GM18502 (cell line): ENCODE data around the gene DAB2IP.
"Not testable (repeated sequence)": the region's sequence is repeated elsewhere in the genome, so short reads cannot be mapped to it uniquely, and the experiment has no call there.

Experiments
- ATAC-seq: cut with Tn5 transposase; IDR thresholded peaks from one replicate; pipeline ENCODE4 v1.9.1; 2021; ENCODE audit warnings: mild to moderate bottlenecking; ENCODE audit not compliant: unreplicated experiment, poor library complexity

The DAB2IP gene

DNA sequence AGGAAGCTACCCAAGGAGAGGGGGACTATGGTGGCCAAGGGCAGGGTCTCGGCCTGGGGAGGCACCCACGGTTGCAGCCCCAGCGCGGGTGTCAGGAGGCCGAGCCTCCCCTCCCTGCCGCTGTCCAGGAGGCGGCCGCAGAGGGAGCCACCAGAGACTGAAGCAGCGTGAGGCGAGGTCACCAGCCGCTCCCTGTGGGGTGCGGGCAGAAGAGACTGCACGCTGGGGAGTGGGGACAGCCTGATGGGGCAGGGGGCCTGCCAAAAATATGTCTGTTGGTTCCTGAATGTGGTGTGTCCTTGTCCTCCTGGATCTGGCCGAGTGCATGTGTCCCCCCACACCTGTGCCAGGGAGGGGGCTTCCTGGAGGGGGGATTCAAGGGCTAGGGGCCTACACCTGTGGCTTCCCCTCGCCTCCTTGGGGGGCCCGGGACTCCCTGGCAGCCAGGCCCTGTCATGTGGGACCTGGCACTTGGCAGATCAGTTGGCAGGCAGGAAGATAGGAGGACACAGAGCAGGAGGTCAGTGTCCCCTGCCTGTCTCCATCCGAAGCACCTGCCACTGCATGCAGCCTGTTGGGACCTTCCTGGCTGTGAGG, 131.2 kb downstream of the DAB2IP start:
- no peak for ATAC-seq

DNA sequence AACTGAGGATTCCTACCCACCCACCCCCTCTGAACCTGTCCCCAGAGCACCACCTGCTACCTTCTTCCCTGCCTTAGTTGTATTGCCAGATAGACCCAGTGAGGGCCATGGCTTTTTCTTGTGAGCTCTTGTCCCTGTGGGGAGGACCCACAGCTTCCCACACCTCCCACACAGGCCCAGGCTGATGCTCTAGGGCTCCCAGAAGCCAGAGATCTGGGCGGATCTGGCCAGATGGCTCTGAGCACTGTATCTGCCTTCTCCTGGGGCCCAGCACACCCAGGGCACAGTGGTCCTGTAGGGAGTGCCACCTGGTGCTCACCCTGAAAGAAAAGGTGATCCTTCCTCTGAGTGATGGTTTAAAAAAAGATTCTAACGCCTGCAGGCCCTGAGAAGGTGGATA, 131.7 kb downstream of the DAB2IP start:
- ATAC-seq, result no peak

DNA sequence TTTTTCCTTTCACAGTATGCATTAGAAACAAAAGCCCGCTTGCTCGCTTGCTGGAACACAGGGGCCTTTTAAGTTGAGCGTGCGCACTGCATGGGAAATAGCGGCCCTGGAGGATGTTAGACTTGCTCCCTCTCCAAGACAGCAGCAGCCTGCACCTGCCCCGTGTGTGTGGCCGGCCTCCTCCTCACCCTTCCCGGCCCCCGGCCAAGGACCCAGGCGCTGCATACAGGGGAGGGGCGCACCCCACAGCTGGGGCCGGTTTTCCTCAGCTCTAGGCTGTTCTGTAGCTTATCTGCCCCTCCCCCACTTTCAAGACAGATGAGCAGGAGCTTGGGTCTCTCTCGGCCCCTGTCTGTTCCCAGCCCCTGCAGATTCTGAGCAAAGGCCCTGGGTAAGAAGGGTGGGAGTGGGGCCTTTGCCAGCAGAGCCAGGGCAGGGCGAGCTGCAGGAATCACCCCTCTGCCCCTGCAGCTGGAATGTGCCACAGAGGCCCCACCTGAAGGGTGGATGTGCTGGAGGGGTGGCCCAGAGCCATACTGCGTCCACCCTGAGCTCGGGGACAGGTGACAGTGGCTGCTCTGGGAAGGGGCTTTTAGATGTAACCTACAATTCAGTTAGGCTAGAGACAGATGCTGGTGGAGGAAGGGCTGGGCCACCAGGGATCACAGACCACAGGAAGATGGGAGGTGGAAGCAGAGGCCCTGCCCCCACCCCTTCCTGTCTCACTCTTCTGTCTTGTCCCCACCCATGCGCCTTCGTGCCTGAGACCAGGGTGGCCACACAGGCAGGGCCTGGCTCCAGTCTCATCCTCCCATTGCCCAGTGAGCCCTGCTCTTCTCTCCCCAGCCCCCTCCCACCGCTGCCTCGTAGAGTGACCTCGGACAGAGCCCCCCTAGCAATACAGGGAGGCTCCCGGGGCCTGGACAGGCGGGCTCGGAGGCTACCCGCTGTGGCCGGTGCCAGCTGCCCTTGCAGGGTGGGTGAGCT, 132.4 kb downstream of the DAB2IP start:
- ATAC-seq, result no peak

DNA sequence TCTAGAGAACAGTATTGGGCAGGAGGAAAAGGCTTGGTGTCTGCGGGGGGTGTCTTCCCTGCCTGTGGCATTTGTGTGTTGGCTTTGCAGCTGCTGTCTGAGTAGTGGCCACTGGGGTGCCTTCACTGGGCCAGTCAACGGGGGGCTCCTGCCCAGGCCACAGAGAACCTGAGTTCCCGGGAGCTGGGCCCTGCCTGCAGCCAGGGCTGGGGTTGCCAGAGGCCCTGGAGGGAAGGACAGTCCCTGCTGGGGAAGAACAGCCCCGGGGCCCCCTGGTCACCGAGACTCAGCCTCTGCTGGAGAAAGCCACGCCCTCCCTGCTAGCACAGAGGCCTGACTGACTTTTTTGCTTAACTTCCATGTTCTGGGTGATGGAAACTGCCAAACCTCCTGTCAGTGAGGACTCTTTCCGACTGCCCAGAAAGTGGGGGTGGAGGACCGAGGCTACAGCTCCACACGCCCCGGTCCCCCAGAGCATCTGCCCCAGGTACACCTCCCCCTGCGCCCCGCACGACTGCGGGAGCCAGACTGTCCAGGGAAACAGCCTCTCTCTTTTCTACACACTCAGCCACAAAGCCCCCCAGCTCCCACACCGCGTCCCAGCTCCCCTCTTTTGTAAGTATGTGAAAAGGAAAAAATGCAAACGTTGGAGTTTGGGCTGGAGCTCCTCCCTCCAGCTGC, 133.4 kb downstream of the DAB2IP start:
- no peak for ATAC-seq

DNA sequence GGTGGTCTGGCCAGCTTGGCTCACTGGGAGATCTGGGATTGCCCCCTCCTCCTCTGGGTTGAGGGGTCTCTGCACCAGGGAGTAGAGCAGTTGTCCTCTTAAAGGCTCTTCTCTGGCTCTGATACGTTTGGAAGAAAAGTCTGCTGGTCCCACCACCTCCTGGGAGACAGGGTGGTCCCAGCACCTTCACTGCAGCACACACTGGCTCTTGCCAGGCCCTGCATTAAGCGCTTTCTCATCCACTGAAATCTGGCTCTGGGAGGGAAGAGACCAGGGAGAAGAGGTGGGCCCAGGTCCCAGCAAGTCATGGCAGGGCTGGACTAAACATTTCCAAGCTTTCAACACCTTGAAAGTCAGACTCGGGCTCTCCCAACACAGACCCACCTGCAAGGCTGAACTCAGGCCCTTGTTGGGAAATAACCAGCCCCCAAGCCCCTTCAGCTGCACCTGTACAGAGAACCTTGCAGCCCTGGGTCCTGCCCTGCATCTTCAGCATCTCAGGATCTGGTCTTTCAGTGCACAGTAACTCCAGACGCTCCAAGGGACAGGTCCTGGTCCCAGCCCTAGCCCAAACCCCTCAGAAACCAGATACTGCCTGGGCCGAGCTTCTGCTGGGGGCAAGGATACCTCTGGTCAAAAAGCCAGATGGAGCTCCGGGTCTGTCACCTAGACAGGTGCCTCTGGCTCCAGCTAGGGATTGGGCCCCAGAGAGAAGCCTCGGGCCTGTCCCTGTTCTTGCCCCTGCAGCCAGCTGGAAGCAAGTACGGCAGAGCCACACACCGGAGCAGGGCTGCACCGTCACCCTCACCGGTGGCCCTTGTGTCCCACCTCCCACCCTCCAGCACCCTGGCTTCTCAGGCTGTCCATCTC, 134.5 kb downstream of the DAB2IP start:
- no peak for ATAC-seq

DNA sequence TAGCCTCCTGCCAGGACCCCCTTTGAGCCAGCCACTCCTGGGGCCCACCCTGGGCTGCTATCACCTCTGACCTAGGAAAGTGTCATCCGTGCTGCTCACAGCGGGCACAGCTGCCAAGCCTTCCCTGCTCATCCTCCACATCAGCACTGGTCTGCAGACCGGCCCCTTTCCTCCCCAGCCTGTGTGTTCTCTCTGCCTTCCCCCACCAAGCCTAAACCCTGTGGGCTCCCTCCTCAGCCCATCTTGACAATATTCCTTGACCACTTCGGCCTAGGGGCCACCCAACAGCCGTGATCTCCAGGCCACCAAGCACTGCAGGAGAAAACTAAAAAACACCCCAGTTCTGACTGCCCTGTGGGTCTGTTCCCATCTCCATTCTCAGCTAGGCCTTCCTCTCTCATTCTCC, 135.1 kb downstream of the DAB2IP start:
- no peak for ATAC-seq

DNA sequence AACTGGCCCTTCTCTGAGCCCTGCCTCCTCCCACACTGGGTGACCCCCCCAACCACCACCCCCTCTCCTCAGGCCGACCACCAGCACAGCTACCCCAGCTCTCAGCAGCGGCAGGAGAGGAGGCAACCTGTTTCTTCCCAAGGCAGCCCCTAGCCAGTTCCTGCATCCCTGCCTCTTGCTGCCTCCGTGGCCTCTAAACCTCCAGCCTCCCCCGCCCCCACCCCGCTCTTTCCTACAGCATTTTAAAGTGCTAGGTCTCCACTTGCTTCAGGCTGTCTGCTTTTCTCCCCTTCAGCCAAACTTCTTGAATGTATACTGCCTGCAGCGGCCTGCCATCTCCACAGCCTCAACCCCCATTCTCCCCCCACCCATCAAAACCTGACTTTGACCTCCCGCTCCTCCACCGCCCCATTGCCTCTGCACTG, 135.6 kb downstream of the DAB2IP start:
- ATAC-seq, result no peak

DNA sequence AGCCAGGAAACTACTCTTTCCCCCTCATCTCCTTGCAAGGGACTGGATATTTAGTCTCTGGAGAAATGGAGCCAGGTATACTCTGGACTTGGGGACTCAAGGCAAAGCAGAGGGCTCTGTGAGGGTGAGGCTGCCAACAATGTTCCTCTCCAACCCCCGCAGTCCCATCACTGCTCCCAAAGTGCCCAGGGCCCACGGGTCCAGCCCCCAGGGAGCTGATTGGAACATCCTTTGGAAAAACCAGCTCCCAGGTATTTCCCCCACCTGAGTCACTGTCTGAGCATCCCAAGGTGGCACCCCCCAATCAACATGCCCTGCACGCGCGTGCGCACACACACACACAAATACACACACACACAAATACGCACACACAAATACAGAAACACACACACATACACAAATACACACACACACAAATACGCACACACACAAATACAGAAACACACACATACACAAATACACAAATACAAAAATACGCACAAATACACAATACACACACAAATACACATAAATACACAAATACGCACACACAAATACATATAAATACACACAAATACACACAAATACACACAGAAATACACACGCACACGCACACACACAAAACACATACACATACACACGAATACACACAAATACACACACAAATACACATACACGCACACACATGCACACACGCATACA, 137.4 kb downstream of the DAB2IP start:
- no peak for ATAC-seq

DNA sequence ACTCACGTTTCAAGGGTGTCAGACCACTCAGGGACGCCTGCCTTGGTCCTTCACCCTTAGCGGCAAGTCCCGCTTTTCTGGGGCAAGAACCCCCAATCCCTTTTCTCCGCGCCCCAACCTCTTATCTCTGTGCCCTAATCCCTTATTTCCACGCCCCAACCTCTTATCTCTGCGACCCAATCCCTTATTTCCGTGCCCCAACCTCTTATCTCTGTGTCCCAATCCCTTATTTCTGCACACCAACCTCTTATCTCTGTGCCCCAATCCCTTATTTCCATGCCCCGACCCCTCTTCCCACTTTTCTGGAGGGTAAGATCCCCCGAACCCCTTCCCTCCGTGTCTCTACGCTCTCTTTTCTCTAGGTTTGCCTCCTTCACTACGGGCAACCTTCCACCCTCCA, 139.4 kb downstream of the DAB2IP start:
- ATAC-seq, result no peak

DNA sequence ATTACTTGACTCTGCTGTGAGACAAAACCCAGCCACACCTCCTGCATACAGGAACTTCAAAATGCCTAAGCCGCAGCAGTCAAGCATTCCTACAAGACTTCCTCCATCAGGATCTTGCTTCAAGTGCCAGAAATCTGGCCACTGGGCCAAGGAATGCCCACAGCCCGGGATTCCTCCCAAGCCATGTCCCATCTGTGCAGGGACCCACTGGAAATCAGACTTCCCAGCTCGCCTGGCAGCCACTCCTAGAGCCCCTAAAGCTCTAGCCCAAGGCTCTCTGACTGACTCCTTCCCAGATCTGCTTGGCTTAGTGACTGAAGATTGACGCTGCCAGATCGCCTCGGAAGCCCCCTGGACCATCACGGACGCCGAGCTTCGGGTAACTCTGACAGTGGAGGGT, 141.0 kb downstream of the DAB2IP start:
- not testable (repeated sequence) for ATAC-seq

DNA sequence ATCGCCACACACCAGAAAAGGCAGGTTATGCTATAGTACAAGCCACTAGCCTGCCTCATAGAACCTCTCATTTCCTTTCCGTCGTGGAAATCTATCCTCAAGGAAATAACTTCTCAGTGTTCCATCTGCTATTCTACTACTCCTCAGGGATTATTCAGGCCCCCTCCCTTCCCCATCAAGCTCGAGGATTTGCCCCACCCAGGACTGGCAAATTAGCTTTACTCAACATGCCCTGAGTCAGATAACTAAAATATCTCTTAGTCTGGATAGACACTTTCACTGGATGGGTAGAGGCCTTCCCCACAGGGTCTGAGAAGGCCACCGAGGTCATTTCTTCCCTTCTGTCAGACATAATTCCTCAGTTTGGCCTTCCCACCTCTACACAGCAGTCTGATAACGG, 142.9 kb downstream of the DAB2IP start:
- ATAC-seq, result not testable (repeated sequence)

DNA sequence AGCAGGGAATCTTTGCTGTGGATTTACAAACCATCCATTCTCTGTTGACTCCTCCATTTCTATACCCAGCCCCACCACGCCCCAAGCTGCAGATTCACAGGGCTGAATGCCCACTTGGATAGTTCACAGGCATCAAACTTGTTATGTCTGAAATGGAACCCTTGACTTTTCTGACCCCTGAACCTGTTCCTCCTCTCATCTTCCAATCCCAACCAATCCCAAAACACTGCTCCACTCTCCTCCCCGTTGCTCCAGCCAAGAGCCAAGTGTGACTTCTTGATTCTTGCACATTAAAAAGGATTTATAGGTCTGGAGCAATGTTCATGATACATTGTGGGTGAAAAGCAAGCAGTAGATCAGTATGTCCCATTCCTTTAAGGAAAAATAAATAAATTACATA, 145.6 kb downstream of the DAB2IP start:
- no peak for ATAC-seq

DNA sequence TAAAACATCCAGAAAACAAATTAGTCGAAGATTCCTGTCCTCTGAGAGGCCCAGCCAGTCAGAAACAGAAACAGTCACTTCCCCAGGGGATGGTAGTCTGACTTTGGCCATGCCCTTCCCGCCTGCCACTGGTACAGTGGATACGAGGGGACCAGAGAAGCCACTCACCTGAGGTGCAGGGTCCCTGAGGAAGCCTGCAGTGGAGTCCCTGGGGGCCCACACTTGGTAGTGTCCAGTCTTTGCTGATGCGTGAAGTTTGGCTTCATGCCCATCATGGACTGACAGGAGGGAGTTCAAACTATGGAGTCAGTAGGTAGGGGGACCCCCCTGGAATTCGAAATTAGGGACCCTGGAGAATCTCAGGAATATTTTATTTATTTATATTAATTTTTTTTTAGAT, 147.5 kb downstream of the DAB2IP start:
- ATAC-seq, result no peak

DNA sequence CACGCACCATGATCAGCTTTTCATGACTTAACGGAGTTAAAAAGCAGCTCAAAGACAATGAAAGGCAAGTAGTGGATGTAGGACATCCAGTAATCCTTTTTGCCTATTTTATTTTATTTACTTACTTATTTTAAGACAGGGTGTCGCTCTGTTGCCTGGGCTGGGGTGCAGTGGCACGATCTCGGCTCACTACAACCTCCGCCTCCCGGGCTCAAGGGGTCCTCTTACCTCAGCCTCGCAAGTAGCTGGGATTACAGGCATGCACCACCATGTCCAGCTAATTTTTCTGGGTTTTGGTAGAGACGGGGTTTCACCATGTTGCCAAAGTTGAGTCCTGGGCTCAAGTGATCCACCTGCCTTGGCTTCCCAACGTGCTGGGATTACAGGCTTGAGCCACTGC, 148.9 kb downstream of the DAB2IP start:
- no peak for ATAC-seq

DNA sequence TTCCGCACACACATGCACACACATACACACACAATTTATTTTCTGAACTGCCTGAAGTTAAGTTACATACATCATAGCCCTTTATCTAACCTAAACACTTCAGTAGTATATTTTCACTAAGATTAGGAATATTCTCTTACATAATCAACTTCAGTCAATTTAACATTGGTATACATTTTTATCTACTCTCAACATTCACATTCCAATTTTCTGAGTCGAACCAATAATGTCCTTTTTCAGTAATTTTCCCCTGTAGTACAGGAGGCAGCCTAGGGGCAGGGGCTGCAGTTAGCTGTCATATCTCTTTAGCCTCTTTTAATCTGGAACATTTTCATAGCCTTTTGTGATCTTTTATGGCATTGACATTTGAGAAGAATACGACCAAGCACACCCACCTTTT, 150.1 kb downstream of the DAB2IP start:
- no peak for ATAC-seq

DNA sequence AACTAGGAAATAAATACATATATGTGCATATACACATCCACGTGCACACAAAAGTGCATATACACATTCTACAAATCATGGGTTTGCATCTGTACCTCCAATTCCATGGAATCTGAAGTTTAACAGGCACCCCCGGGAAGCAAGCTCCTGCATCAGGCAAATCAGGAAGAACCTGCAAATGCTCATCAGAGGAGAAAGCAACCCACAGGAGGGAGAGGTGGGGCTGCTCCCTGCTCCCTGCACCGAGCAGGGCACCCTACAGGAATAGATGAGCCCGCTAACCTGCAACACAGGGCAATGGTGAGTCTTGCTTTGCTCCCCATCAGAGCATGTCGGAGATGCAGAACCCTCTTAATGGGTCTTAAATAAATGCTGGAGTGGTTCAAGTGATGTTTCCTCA, 151.3 kb downstream of the DAB2IP start:
- ATAC-seq, result no peak

DNA sequence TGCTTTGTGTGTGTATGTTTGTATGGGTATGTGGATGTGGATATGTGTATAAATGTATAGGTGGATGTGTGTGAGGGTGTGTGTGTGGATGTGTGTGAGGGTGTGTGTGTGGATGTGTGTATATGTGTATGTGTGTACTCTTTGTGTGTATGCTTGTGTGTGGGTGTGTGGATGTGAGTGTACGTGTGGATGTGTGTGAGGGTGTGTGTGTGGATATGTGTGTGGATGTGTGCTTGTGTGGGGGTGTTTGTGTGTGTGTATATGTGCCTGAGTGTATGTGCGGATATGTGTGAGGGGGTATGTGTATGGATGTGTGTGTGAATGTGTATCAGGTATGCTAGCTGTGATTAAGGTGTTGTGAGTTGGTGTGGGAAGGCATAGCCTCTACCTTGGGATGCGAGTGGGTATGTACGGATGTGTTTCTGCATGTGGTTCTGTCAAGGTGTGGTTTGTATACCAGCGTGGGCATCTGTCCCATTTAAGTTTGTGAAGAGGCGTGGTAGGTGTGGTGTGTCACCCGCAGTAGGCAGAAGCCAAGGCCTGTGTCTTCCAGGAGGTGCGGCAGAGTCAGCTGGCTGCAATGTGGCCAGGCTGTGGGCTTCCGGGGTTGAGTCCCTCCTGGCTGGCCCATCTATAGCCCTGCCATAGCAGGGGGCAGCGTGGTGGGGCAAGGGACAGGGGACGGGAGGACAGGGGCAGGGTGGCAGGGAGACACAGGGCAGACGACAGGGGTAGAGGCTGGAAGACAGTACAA, 155.8 kb downstream of the DAB2IP start:
- no peak for ATAC-seq

DNA sequence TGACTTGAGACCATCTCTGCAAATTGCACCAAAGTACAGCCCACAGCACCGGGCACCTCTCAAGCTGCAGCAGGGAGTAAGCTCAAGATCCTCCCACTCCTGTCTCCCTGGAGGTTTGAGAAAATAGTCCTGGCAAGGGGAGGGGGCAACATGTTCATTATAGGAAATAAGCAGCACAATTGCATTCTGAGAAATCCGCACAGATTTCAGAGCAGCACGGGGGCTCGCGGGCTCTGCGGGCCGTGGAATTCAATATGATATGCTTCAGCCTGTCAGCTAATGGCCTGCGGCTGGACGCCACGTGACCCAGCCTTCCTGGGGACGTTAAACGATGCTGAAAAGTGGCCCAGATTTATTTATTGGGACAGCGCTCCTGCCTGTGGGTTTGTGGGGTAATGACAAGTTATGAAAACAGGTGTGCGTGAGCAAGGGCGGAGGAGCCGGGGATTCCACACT, 156.4 kb downstream of the DAB2IP start:
- no peak for ATAC-seq

DNA sequence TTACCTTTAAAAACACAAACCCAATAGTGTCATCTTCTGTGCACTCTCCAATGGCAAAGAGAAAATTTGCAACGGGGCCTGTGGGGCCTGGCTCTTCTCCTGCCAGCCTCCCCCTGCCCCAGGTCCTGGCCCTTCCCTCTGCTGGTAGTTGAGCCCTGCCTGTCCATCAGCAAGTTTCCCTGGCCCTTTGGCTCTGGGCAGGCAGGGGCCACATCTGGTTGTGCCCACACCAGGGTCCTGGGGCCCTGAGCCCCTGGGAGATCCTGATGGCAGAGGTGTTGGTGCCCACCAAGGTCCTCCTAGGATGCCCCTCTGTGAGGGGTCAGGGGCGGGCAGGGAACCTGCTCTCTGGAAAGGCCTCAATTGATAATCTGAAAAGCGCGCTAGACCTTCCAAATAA, 157.3 kb downstream of the DAB2IP start:
- no peak for ATAC-seq
